ENCODE results near the gene IL12RB1. TPM values are rescaled to one million over a fixed set of nuclear protein-coding genes. Genes with fewer than 3 reads are reported as not detected.

IL12RB1 gene
- total RNA-seq, 1 experiment from 2014 or later: not detected

DNA sequence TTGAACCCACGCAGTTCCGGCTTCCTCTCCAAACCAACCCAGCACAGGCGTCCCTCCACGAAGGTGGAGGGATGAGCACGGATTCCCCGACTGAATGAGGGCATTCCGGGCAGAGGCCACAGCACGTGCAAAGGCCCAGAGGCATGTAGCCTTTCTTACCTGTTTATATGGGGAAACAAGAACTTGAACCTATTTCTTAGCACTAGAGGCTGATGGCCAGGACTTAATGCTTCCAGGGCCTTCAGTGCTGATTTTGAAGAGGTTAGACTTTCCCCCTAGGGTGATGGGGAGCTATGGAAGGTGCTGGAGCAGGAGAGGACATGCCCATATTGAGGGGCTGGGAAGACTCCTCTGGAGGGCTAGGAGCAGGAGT lies 12.9 kb upstream of the IL12RB1 start:
- CTCF ChIA-PET: no interaction called here
- no peak overlapping the region for H3K4me3 Mint-ChIP-seq (ENCODE audit: unreplicated experiment)
- no peak for DNase-seq (ENCODE audit: unreplicated experiment)

DNA sequence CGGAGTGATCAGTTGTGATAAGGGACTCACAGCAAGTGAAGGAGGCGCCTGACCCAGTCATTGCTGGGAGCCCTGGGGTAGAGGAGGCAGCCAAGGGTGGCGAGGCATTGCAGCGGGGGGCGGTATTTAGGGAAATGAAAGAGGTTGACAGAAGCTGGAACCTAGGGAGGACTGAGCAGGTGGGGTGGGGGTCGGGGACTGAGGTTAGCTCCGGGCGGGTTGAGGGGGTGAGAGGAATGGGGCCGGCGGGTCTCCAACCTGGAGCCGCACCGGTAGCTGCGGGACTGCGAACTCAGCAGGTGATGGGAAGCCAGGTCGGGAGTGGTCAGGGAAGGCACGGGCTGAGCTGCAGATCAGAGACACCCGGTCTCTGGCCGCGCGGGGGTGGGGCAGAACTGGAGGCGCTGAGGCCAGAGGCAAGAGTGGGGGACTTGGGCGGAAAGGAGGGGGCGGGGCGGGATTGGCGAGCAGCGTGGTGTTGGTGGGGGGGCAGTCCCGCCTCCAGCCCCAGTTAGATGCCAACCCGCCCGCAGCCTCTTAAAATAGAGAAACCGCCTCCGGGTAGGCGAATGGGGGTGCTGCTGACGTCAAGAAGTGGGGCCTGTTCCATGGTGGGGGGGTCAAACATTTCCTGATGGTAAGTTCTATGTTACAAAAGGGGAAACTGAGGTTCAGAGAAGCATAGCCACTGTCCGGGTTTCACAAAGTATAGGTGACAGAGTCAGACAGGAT lies 12.3 kb upstream of the IL12RB1 start:
- DNase-seq (ENCODE audit: unreplicated experiment): no peak
- no peaks in the 10 kb centered on the region for H3K9me3 Mint-ChIP-seq (ENCODE audit: unreplicated experiment)
- CTCF ChIA-PET: interaction anchor here (0.5 to 0.6 kb wide), 3 partner anchors 21 to 40 kb away, joined by 3 read pairs; no protein-coding TSS in a partner anchor
- no TSS peak for BruUV-seq (replicated peaks)
- H3K27me3 Mint-ChIP-seq (ENCODE audit: insufficient read depth, unreplicated experiment): no peaks in the 10 kb centered on the region
- intact Hi-C loops (cut with micrococcal nuclease): loop anchor here (5.0 kb wide), 1 partner anchor 153 kb away; no protein-coding TSS in a partner anchor
- TF ChIP-seq, protein P1, sequence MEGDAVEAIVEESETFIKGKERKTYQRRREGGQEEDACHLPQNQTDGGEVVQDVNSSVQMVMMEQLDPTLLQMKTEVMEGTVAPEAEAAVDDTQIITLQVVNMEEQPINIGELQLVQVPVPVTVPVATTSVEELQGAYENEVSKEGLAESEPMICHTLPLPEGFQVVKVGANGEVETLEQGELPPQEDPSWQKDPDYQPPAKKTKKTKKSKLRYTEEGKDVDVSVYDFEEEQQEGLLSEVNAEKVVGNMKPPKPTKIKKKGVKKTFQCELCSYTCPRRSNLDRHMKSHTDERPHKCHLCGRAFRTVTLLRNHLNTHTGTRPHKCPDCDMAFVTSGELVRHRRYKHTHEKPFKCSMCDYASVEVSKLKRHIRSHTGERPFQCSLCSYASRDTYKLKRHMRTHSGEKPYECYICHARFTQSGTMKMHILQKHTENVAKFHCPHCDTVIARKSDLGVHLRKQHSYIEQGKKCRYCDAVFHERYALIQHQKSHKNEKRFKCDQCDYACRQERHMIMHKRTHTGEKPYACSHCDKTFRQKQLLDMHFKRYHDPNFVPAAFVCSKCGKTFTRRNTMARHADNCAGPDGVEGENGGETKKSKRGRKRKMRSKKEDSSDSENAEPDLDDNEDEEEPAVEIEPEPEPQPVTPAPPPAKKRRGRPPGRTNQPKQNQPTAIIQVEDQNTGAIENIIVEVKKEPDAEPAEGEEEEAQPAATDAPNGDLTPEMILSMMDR (IDR thresholded peaks at IDR 0.05; ENCODE audit: unreplicated experiment): no peak
- no peaks in the 10 kb centered on the region for H3K36me3 Mint-ChIP-seq (ENCODE audit: insufficient read depth, unreplicated experiment)
- H3K4me3 Mint-ChIP-seq (ENCODE audit: unreplicated experiment): no peak overlapping the region
- POLR2A ChIA-PET: no interaction called here
- H3K27ac Mint-ChIP-seq (ENCODE audit: low read depth, unreplicated experiment): no peak overlapping the region
- peaks cover 6% of the 10 kb centered on the region for H3K4me1 Mint-ChIP-seq (ENCODE audit: insufficient read depth, unreplicated experiment)

More for the DNA sequence above, 12.9 kb upstream of the IL12RB1 start:
- Mint-ChIP-seq H3K9me3 (ENCODE audit: unreplicated experiment) (no peaks in the 10 kb centered on the region), H3K4me1 (ENCODE audit: insufficient read depth, unreplicated experiment) (peaks cover 6% of the 10 kb centered on the region), H3K27ac (ENCODE audit: low read depth, unreplicated experiment) (no peak overlapping the region), H3K36me3 (ENCODE audit: insufficient read depth, unreplicated experiment) (no peaks in the 10 kb centered on the region), H3K27me3 (ENCODE audit: insufficient read depth, unreplicated experiment) (no peaks in the 10 kb centered on the region)
- TF ChIP-seq, protein P1 (IDR thresholded peaks at IDR 0.05; ENCODE audit: unreplicated experiment): no peak
- POLR2A ChIA-PET: no interaction called here
- intact Hi-C loops (cut with micrococcal nuclease): loop anchor here (5.0 kb wide), 1 partner anchor 153 kb away; no protein-coding TSS in a partner anchor
- BruUV-seq (replicated peaks): no TSS peak

DNA sequence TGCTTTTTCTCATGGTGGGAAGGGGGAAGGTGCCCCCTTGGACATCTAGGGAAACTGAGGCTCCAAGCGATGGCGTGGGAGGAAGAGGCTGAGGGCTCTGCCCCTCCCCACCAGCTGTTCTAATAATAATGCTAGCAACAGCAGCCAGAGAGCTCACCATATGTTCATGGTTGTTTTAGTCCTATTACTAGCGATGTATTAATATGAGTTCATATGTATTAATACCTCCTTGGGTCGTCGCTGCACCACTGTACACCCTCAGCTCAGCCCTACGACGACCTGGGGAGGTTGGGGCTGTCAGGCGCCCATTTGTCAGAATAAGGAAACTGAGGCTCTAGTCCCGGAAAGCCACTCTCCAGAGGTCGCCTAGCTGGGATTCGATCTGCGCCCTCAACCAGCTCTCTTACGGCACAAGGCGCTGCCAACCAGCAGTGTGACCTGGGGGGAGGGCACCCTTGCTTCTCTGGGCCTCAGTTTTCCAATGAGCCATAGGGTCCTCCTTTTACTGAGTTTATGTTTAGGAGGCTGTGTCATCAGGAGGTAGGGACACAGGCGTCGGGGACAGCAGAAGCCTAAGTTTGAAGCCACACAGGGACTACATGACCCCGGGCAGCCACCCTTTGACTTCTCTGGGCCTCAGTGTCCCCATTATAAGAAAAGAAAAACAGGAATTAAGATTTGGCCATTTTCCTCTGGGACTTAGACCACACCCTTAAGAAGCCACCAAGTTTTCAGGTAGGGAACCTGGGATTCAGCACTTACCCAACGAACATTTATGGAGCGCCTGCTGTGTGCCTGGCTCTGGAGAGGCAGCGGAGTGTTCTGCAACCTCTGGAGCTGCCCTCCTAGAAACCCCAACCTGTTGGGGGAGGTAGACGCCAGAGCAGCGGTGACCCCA lies 11.5 kb upstream of the IL12RB1 start:
- BruUV-seq (replicated peaks): no TSS peak
- H3K4me1 Mint-ChIP-seq (ENCODE audit: insufficient read depth, unreplicated experiment): peaks cover 6% of the 10 kb centered on the region
- peak overlapping the region; percentile 63 for H3K4me3 Mint-ChIP-seq (ENCODE audit: unreplicated experiment)
- no peak for DNase-seq (ENCODE audit: unreplicated experiment)
- H3K36me3 Mint-ChIP-seq (ENCODE audit: insufficient read depth, unreplicated experiment): no peaks in the 10 kb centered on the region
- no peak overlapping the region for H3K27ac Mint-ChIP-seq (ENCODE audit: low read depth, unreplicated experiment)
- ChIA-PET POLR2A (interaction anchor here (0.9 to 1.2 kb wide), 2 partner anchors 12 to 126 kb away, joined by 3 to 5 read pairs; no protein-coding TSS in a partner anchor), CTCF (interaction anchor here (0.6 kb wide), 3 partner anchors 21 to 135 kb away, joined by 3 read pairs; no protein-coding TSS in a partner anchor)
- TF ChIP-seq, protein P1 (IDR thresholded peaks at IDR 0.05; ENCODE audit: unreplicated experiment): no peak
- intact Hi-C loops (cut with micrococcal nuclease): loop anchor here (5.0 kb wide), 1 partner anchor 154 kb away; no protein-coding TSS in a partner anchor
- no peaks in the 10 kb centered on the region for H3K9me3 Mint-ChIP-seq (ENCODE audit: unreplicated experiment)
- no peaks in the 10 kb centered on the region for H3K27me3 Mint-ChIP-seq (ENCODE audit: insufficient read depth, unreplicated experiment)
